ENCODE data around the gene NLRC4. TPM values are rescaled to one million over a fixed set of nuclear protein-coding genes. Genes with fewer than 3 reads are reported as not detected.

NLRC4 gene
- total and polyA plus RNA-seq, 2 of the 8 experiments (the other 6 are each of a cell fraction or from before 2014, with no cell fraction given), result not detected

DNA sequence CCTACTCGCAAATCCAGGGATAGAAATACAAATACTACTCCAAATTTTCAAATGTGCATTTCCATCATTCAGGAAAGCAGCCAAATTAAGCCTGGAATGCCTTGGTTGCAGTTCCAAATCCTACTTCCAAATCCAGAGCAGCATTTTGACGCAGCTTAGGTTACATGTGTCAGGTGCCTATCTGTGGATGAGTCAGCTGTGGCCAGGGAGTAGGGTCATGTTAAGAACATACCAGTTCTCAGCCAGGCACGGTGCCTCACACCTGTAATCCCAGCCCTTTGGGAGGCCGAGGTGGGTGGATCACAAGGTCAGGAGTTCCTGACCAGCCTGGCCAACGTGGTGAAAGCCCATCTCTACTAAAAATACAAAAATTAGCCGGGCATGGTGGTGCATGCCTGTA is 82.0 kb downstream of the NLRC4 start (continued):
- no peak for TF ChIP-seq NANOG (IDR thresholded peaks at IDR 0.05; ENCODE audit: insufficient read depth, low read depth, low read length, poor library complexity, severe bottlenecking)
- no peak for TF ChIP-seq POU5F1 (IDR thresholded peaks at IDR 0.05; ENCODE audit: low read depth, low read length)
- TF ChIP-seq, protein P1, sequence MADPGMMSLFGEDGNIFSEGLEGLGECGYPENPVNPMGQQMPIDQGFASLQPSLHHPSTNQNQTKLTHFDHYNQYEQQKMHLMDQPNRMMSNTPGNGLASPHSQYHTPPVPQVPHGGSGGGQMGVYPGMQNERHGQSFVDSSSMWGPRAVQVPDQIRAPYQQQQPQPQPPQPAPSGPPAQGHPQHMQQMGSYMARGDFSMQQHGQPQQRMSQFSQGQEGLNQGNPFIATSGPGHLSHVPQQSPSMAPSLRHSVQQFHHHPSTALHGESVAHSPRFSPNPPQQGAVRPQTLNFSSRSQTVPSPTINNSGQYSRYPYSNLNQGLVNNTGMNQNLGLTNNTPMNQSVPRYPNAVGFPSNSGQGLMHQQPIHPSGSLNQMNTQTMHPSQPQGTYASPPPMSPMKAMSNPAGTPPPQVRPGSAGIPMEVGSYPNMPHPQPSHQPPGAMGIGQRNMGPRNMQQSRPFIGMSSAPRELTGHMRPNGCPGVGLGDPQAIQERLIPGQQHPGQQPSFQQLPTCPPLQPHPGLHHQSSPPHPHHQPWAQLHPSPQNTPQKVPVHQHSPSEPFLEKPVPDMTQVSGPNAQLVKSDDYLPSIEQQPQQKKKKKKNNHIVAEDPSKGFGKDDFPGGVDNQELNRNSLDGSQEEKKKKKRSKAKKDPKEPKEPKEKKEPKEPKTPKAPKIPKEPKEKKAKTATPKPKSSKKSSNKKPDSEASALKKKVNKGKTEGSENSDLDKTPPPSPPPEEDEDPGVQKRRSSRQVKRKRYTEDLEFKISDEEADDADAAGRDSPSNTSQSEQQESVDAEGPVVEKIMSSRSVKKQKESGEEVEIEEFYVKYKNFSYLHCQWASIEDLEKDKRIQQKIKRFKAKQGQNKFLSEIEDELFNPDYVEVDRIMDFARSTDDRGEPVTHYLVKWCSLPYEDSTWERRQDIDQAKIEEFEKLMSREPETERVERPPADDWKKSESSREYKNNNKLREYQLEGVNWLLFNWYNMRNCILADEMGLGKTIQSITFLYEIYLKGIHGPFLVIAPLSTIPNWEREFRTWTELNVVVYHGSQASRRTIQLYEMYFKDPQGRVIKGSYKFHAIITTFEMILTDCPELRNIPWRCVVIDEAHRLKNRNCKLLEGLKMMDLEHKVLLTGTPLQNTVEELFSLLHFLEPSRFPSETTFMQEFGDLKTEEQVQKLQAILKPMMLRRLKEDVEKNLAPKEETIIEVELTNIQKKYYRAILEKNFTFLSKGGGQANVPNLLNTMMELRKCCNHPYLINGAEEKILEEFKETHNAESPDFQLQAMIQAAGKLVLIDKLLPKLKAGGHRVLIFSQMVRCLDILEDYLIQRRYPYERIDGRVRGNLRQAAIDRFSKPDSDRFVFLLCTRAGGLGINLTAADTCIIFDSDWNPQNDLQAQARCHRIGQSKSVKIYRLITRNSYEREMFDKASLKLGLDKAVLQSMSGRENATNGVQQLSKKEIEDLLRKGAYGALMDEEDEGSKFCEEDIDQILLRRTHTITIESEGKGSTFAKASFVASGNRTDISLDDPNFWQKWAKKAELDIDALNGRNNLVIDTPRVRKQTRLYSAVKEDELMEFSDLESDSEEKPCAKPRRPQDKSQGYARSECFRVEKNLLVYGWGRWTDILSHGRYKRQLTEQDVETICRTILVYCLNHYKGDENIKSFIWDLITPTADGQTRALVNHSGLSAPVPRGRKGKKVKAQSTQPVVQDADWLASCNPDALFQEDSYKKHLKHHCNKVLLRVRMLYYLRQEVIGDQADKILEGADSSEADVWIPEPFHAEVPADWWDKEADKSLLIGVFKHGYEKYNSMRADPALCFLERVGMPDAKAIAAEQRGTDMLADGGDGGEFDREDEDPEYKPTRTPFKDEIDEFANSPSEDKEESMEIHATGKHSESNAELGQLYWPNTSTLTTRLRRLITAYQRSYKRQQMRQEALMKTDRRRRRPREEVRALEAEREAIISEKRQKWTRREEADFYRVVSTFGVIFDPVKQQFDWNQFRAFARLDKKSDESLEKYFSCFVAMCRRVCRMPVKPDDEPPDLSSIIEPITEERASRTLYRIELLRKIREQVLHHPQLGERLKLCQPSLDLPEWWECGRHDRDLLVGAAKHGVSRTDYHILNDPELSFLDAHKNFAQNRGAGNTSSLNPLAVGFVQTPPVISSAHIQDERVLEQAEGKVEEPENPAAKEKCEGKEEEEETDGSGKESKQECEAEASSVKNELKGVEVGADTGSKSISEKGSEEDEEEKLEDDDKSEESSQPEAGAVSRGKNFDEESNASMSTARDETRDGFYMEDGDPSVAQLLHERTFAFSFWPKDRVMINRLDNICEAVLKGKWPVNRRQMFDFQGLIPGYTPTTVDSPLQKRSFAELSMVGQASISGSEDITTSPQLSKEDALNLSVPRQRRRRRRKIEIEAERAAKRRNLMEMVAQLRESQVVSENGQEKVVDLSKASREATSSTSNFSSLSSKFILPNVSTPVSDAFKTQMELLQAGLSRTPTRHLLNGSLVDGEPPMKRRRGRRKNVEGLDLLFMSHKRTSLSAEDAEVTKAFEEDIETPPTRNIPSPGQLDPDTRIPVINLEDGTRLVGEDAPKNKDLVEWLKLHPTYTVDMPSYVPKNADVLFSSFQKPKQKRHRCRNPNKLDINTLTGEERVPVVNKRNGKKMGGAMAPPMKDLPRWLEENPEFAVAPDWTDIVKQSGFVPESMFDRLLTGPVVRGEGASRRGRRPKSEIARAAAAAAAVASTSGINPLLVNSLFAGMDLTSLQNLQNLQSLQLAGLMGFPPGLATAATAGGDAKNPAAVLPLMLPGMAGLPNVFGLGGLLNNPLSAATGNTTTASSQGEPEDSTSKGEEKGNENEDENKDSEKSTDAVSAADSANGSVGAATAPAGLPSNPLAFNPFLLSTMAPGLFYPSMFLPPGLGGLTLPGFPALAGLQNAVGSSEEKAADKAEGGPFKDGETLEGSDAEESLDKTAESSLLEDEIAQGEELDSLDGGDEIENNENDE (IDR thresholded peaks at IDR 0.05; ENCODE audit: insufficient replicate concordance, low read length), result no peak
- TF ChIP-seq TAF7 (optimal IDR thresholded peaks at IDR 0.05; ENCODE audit: borderline replicate concordance, low read depth, low read length), result no peak
- no peak for TF ChIP-seq SIX5 (IDR thresholded peaks at IDR 0.05; ENCODE audit: low read depth, low read length)

Data from H1 (cell line).